ENCODE data around the gene MST1.

Gene MST1

DNA sequence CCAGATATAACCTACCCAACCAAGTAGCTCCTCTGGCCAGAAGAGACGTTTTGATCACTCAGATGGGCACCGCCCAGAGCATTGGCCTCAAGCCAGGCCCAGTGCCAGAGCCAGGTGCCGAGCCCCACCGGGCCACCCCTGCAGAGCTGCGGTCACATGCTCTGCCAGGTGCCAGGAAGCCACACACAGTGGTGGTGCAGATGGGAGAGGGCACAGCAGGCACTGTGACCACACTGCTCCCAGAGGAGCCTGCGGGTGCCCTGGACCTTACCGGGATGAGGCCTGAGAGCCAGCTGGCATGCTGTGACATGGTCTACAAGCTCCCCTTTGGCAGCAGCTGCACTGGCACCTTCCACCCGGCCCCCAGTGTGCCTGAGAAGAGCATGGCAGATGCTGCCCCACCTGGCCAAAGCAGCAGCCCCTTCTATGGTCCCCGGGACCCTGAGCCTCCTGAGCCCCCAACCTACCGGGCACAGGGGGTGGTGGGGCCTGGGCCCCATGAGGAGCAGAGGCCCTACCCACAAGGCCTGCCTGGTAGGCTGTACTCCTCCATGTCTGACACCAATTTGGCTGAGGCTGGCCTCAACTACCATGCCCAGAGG is 34.2 kb downstream of the MST1 start:
- no peak for DNase-seq

DNA sequence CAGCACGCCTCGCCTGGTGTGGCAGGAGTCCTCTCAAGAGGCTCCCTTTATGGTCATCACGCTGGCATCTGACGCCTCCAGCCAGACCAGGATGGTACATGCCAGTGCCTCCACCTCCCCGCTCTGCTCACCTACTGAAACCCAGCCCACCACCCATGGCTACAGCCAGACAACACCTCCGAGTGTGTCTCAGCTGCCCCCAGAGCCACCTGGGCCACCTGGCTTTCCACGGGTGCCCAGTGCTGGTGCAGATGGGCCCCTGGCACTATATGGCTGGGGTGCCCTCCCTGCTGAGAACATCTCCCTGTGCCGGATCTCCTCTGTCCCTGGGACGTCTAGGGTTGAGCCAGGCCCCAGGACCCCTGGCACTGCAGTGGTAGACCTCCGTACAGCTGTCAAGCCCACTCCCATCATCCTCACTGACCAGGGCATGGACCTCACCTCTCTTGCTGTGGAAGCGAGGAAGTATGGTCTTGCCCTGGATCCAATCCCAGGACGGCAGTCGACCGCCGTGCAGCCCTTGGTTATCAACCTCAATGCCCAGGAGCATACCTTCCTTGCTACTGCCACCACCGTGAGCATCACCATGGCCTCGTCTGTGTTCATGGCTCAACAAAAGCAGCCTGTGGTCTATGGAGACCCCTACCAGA is 35.0 kb downstream of the MST1 start:
- DNase-seq: no peak

DNA sequence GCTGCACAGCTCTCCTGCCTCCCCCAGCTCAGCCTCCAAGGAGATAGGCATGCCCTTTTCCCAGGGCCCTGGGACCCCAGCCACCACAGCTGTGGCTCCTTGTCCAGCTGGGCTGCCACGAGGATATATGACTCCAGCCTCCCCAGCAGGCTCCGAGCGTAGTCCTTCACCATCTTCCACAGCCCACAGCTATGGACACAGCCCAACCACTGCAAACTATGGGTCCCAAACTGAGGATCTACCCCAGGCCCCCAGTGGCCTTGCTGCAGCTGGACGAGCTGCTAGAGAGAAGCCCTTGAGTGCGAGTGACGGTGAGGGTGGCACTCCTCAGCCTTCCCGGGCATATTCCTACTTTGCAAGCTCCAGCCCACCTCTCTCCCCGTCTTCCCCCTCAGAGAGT is 35.7 kb downstream of the MST1 start:
- DNase-seq: no peak

DNA sequence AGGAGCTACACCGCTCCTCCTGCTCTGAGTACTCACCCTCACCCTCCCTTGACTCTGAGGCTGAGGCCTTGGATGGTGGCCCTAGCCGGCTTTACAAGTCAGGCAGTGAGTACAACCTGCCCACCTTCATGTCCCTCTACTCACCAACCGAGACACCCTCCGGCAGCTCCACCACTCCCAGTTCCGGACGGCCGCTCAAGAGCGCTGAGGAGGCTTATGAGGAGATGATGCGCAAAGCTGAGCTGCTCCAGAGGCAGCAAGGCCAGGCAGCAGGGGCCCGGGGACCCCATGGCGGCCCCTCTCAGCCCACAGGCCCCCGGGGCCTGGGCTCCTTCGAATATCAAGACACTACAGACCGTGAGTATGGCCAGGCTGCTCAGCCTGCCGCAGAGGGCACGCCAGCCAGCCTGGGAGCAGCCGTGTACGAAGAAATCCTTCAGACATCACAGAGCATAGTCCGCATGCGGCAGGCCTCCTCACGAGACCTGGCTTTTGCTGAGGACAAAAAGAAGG is 36.3 kb downstream of the MST1 start:
- DNase-seq: no peak

DNA sequence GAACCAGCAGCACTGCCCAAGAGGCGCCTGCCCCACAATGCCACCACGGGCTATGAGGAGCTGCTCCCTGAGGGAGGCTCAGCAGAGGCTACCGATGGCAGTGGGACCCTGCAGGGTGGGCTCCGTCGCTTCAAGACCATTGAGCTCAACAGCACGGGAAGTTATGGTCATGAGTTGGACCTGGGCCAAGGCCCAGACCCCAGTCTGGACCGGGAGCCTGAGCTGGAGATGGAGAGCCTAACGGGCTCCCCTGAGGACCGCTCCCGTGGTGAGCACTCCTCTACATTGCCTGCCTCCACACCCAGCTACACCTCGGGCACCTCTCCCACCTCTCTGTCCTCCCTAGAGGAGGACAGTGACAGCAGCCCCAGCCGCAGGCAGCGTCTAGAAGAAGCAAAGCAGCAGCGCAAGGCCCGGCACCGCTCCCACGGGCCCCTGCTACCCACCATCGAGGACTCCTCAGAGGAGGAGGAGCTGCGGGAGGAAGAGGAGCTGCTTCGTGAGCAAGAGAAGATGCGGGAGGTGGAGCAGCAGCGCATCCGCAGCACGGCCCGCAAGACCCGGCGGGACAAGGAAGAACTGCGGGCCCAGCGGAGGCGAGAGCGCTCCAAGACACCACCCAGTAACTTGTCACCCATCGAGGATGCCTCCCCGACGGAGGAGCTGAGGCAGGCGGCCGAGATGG is 36.9 kb downstream of the MST1 start:
- no peak for DNase-seq

DNA sequence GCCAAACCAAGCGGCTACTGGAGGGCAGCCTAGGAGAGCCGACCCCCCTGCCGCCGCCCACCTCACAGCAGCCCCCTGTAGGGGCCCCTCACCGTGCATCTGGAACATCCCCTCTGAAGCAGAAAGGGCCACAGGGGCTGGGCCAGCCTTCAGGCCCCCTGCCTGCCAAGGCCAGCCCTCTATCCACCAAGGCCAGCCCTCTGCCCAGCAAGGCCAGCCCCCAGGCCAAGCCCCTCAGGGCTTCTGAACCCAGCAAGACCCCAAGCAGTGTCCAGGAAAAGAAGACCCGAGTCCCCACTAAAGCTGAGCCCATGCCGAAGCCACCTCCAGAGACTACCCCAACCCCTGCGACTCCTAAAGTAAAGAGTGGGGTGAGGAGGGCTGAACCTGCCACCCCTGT is 38.6 kb downstream of the MST1 start:
- DNase-seq: no peak

DNA sequence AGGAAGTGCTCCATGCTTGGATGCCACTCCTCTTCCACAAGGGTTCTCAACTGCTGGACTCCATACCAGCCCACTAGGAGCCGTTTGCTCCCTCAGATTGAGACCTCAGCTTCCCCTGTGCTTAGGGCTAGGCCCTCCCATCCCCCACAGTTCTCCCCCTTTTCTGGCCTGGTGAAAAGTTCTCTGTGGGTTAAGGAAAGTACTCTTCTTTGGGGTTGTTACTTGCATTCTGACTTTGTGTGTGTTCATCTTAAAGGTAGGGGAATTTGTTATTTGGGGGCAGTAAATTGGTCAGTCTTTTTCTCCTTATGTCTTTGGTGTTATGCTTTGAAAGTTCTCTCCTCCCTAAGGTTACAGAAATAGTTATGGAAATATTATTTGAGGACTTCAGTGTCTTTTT is 39.1 kb downstream of the MST1 start:
- DNase-seq: no peak

DNA sequence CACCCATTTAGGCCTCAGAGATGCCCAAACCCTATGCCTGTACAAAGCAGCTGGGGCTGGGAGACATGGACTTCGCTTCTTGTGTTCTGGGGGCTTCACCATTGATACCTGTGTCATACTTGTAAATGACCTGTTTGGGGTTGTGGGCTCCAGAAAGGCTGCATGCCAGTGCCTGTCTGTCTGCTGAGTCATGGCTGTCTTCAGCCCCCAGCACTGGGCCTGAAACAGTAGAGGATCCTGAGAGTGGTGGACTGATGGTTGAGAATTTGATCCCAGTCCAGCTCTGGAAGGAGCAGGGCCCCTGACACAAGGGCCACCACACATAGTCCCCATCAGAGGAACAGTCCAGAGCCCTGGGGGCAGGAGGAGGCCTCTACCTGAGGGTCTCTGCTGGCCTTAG is 39.7 kb downstream of the MST1 start:
- peak; percentile 21 for DNase-seq

DNA sequence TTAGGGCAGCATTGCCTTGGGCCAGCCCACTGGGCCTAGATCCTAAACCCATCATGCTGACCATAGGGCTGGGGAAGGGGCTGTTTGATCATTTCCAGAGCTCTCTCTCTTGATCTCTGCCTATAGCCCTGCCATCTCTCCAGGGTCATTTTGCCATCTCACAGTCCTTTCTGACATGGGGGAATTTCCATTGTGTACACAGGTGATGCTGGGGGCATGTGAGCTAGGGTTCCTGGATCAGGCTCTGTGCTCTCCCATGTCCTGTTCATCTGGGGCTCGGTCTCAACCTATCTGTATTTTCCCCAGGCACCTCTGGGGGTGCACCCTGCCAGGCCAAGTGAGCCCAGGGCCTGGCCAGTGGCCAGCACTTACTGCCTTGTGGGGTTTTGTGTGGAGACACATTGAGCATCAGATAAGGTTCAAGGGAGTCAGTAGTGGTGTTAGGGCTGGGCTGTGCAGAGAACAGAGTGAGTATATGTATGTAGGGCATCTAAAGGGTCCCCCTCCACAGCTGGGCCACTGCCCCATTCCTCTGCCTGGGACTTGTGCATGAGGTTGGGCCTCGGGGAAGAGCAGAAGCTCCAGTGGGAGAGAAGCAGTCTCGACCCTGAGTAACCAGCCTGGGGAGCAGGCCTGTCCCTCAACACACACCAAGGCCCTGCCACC is 40.8 kb downstream of the MST1 start:
- no peak for DNase-seq

DNA sequence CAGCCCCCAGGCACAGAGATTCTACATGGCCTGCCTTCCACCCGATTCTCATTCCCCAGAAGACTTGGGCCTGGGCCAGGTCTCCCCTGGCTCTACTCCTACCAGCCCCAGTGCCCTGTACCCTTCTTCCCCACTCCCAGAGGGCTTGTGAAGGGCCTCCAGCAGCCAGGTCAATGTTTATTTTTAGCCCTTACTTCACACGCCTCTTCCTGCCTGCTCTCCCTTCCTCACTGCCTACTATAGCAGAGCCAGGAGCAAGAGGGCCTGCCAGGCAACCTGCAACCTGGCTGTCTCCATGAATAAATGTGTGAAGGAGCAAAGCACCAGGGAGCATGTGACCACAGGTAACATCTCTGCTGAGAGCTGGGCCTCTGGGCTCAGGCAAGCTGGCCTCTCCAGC is 41.5 kb downstream of the MST1 start:
- no peak for DNase-seq

DNA sequence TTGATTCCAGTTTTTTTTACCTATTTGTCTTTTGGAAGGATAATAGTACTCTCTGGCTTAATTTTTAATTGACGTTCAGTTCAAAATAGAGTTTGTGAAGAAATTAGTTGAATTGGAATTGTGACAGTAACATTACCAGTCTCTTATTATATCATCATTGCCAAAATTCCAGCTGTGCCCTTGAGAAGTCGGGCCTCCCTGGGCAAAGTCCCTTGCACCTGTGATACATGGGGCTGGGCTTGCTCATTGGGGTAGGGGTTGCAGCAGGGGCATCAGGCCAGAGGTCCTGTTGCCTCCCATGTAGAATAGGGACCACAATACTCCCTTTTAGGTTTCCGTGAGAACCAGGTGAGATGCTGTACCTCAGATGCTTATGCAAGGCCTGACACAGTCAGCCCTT is 43.0 kb downstream of the MST1 start:
- no peak for DNase-seq

DNA sequence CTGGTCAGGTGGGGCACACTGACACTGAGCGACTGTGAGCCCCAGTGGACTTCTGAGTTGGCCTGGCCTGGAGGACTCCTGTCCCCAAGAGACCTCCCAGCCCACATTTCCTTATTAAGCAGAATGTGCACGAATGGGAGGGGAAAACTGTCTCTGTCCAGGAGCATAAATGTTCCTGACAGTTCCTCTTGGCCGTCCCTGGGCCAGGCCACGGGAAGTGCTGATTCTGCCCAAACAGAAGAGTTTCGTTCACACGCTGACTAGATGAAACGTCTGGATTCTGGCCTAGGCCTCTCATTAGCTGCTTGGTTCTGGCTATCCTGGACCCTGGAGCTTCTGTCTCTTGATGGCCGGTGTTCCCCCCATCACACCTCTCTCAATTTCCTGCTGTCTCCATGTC is 44.6 kb downstream of the MST1 start:
- no peak for DNase-seq

DNA sequence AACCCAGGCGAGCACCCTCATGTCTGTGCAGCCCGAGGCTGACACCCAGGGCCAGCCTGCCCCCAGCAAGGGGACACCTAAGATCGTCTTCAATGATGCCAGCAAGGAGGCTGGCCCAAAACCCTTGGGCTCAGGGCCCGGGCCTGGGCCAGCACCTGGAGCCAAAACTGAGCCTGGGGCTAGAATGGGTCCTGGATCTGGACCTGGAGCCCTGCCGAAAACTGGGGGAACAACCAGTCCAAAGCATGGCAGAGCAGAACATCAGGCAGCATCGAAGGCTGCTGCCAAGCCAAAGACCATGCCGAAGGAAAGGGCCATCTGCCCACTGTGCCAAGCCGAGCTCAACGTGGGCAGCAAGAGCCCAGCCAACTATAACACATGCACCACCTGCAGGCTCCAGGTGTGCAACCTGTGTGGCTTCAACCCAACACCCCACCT is 46.5 kb downstream of the MST1 start:
- no peak for DNase-seq

DNA sequence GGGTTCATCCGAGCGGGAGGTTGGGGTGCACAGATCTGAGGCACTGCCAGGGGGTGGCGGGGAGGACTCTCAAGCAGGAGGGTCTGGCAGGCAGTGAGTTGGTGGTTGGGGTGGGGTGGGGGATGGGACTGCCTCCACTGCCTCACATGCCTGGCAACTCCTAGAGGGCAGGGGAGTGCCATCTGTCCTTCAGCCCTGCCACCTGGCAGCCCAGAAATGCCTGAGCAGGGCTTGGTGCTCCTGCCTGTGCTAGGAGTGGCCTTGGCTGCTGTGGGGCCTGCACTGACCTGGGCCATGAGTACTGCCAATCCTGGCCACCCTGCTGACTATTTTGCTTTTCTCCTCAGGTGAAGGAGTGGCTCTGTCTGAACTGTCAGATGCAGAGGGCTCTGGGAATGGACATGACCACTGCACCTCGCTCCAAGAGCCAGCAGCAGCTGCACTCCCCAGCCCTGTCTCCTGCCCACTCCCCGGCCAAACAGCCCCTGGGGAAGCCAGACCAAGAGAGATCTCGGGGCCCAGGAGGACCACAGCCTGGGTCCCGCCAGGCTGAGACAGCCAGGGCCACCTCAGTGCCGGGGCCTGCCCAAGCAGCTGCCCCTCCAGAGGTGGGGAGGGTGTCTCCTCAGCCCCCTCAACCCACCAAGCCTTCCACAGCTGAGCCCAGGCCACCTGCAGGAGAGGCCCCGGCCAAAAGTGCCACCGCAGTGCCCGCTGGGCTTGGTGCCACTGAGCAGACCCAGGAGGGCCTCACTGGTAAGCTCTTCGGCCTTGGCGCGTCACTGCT is 47.2 kb downstream of the MST1 start:
- no peak for DNase-seq

DNA sequence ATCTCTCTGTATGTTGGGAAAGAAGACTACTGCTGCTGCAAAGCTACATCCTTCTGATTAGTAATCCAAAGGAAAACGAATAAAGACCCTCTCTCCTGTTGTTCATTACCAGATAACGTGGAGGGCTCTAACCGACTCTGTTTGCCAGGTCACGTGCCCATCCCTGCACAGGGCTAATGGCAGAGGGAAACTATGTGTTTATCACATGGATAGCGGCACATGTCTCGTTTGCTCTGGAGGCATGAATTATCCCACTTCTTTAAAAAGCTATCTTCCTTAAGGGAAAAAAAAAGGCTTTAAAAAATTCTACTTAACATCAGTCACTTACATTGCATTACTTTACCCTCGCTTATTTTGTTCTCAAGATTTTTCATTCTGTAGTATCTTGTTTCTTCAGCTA is 48.0 kb downstream of the MST1 start:
- DNase-seq: no peak

DNA sequence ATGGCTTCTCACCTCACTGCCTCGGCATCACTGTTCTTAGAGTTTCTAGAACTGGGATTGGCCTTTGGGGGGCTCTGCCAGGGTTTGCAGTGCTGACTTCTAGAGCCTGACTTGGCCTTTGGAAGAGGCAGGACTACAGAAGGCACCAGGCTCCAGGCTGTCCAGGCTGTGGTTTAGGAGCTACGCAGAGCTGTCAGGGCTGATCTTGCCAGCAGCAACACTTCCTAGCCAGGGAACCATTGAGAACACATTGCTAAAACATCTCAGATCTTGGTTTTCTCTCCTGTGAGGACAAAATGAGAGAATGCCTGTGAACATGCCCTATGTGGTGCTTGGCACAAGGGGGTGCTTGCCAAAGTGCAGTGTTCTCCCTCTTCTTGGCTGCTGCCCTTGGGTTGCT is 49.7 kb downstream of the MST1 start:
- no peak for DNase-seq

DNA sequence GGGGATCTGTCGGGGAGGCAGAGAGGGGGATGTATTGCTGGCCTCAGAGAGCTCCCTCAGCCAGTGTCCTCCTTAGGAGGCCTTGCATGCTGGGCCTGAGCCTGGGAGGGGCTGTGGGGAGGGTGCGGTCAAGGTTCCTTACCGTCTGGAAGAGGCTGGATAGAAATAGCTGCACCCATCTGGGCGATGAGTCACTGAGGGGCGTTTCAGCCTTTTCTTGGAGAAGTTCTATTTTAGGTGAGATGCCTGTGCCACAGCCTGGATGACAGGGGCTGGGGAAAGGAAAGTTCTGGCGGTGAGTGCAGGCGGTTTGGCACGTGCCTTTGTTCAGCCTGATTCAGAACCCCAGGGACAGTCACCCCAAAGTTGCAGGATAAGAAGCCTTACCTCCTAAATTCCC is 50.8 kb downstream of the MST1 start:
- DNase-seq: peak; percentile 77

DNA sequence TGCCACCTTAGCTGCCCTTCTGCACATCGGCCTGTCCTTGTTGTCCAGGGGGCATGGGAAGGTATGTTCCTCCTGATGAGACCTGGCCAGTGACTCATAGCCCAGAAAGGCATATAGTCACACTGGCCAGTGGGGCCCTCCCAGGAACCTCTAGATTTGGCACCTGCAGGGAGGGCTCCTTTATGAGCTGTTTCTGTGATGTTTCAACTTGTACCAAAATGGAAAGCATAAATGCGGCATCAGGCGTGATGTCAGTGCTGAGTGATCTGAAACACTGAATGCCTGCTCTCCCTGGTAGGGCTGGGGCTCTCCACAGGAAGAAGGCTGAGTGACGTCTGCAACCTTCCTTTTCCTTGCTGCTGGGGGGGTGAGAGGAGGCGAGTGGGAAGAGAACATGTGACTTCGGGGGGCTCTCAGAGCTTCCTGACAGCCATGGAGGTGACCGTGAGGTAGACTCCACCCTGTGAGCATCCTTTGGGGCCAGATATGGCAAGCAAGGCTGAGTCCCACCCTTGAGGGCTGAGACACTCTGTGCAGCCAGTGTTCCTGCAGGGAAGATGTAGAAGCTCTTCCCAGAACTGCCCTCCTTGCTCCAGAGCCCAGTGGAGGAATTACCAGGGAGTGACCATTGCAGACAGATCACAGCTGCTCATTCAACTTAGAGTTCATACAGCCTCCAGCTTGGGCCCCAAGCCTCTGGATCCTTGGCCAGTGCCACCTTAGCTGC is 52.2 kb downstream of the MST1 start:
- DNase-seq: no peak

DNA sequence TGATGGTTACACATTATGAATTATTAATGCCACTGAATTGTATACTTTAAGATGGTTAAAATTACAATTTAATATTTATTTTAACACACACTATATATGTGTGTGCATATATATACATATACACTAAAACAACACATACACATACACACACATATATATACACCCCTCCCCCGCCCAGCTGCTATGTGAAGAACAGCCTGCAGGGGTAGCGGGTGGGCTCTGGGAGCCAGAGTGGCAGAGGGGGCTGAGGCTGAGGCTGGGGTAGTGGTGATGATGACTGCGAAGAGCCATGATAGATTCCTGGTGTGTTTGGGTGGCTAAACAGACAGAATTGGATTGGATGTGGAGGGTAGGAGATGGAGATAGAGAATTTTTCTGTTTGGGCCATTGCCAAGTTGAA is 54.5 kb downstream of the MST1 start:
- DNase-seq: no peak

Measured in fibroblast of upper back skin (primary cell).